HG02943 (cell line): ENCODE measurements around the gene ATP2A3.
"Not testable (repeated sequence)": the region's sequence is repeated elsewhere in the genome, so short reads cannot be mapped to it uniquely, and the experiment has no call there.

Experiments used
- ATAC-seq: cut with Tn5 transposase; IDR thresholded peaks from one replicate; pipeline ENCODE4 v1.9.1; 2021; ENCODE audit warnings: mild to moderate bottlenecking, low read depth, moderate library complexity; ENCODE audit not compliant: unreplicated experiment

The ATP2A3 gene

GRCh38 chr17:3992370-3992769 lies 28.1 kb upstream of the ATP2A3 start:
- no peak for ATAC-seq

- ATAC-seq, result not testable (repeated sequence)
Observed at GRCh38 chr17:3991699-3992098, 27.5 kb upstream of the ATP2A3 start.

GRCh38 chr17:3990386-3991127 lies 26.3 kb upstream of the ATP2A3 start:
- no peak for ATAC-seq

- no peak for ATAC-seq
Observed at GRCh38 chr17:3989041-3989886, 25.0 kb upstream of the ATP2A3 start.

- no peak for ATAC-seq
Observed at GRCh38 chr17:3988297-3989040, 24.2 kb upstream of the ATP2A3 start.

- no peak for ATAC-seq
Observed at GRCh38 chr17:3986939-3987335, 22.7 kb upstream of the ATP2A3 start.

GRCh38 chr17:3986270-3986938 lies 22.2 kb upstream of the ATP2A3 start:
- no peak for ATAC-seq

- no peak for ATAC-seq
Observed at GRCh38 chr17:3985846-3986245, 21.6 kb upstream of the ATP2A3 start.

- no peak for ATAC-seq
Observed at GRCh38 chr17:3983606-3984484, 19.6 kb upstream of the ATP2A3 start.

- ATAC-seq, result no peak
Observed at GRCh38 chr17:3982541-3983017, 18.3 kb upstream of the ATP2A3 start.

- no peak for ATAC-seq
Observed at GRCh38 chr17:3982113-3982512, 17.9 kb upstream of the ATP2A3 start.

- ATAC-seq, result no peak
Observed at GRCh38 chr17:3981455-3981854, 17.2 kb upstream of the ATP2A3 start.

GRCh38 chr17:3980381-3981014 lies 16.3 kb upstream of the ATP2A3 start:
- no peak for ATAC-seq

- no peak for ATAC-seq
Observed at GRCh38 chr17:3979290-3979611, 15.0 kb upstream of the ATP2A3 start.

GRCh38 chr17:3978421-3979289 lies 14.4 kb upstream of the ATP2A3 start:
- ATAC-seq, result no peak

- no peak for ATAC-seq
Observed at GRCh38 chr17:3977387-3977786, 13.2 kb upstream of the ATP2A3 start.

GRCh38 chr17:3976675-3977171 lies 12.5 kb upstream of the ATP2A3 start:
- no peak for ATAC-seq

- ATAC-seq, result no peak
Observed at GRCh38 chr17:3974980-3975379, 10.7 kb upstream of the ATP2A3 start.
